CD14-positive monocyte (primary cell): ENCODE measurements around the gene SKOR2. TPM values are rescaled to one million over a fixed set of nuclear protein-coding genes. Genes with fewer than 3 reads are reported as not detected.

Experiments
- DNase-seq, 3 donors: peaks; one replicate each; pipeline ENCODE4 v3.0.0-alpha.2; 2011 to 2022
- H2AFZ ChIP-seq: 2 replicates; pipeline ENCODE4 v1.6.0; 2012; ENCODE audit warnings: mild to moderate bottlenecking, low read depth, low read length, inconsistent platforms; ENCODE audit not compliant: insufficient read depth, poor library complexity, severe bottlenecking
- H3K27ac ChIP-seq, 2 donors: 1 replicate in 1 of 2; 2 replicates in 1 of 2; pipeline ENCODE4 v1.5.1; 2012 to 2013; ENCODE audit warnings: low read length in 2 of 2, control low read depth in 1 of 2, inconsistent platforms in 1 of 2, low read depth in 1 of 2, mild to moderate bottlenecking in 1 of 2
- H3K27me3 ChIP-seq, 2 donors: one replicate each; pipeline versions ENCODE4 v1.6.0 to v1.6.1; 2011 to 2013; ENCODE audit warnings: low read length in 2 of 2; ENCODE audit not compliant: control insufficient read depth in 2 of 2, insufficient read depth in 2 of 2
- H3K36me3 ChIP-seq, 2 donors: replicated peaks in 1 of 2; 1 replicate in 1 of 2; 2 replicates in 1 of 2; pipeline versions ENCODE4 v1.5.1 to v1.6.1; 2012 to 2013; ENCODE audit warnings: low read length in 2 of 2, control low read depth in 1 of 2, inconsistent platforms in 1 of 2, mild to moderate bottlenecking in 1 of 2; ENCODE audit not compliant: insufficient read depth in 2 of 2, control insufficient read depth in 1 of 2
- H3K4me1 ChIP-seq, 2 donors: 1 replicate in 1 of 2; 2 replicates in 1 of 2; pipeline versions ENCODE4 v1.5.1 to v1.6.1; 2012 to 2013; ENCODE audit warnings: low read length in 2 of 2, control low read depth in 1 of 2, inconsistent platforms in 1 of 2, mild to moderate bottlenecking in 1 of 2, moderate library complexity in 1 of 2; ENCODE audit not compliant: insufficient read depth in 2 of 2, control insufficient read depth in 1 of 2
- H3K4me2 ChIP-seq: replicated peaks from 2 replicates; pipeline ENCODE3; 2012; ENCODE audit warnings: low read length, moderate library complexity, mild to moderate bottlenecking; ENCODE audit not compliant: poor library complexity, severe bottlenecking; ENCODE audit errors: extremely low read depth
- H3K4me3 ChIP-seq, 3 experiments: fragments of 200-600 bp in 1 of 3; sonication (generic) in 1 of 3; replicated peaks in 1 of 3; 1 replicate in 2 of 3; 2 replicates in 1 of 3; pipeline ENCODE4 v1.5.1; 2011 to 2013; ENCODE audit warnings: low read length in 3 of 3, mild to moderate bottlenecking in 3 of 3, control low read depth in 2 of 3, low read depth in 2 of 3, inconsistent platforms in 1 of 3, moderate library complexity in 1 of 3
- H3K79me2 ChIP-seq: 2 replicates; pipeline ENCODE4 v1.6.0; 2012; ENCODE audit warnings: mild to moderate bottlenecking, control low read depth, inconsistent platforms, low read length, moderate library complexity; ENCODE audit not compliant: insufficient read depth
- H3K9ac ChIP-seq: 2 replicates; pipeline ENCODE4 v1.6.0; 2017; ENCODE audit warnings: low read length, mild to moderate bottlenecking; ENCODE audit not compliant: insufficient read depth, poor library complexity, severe bottlenecking
- H3K9me3 ChIP-seq, 2 donors: replicated peaks in 1 of 2; 1 replicate in 1 of 2; 2 replicates in 1 of 2; pipeline versions ENCODE4 v1.5.1 to v1.6.1; 2012 to 2013; ENCODE audit warnings: low read length in 2 of 2, control low read depth in 1 of 2; ENCODE audit not compliant: control insufficient read depth in 1 of 2, insufficient read depth in 1 of 2
- H4K20me1 ChIP-seq: 2 replicates; pipeline ENCODE4 v1.6.0; 2012; ENCODE audit warnings: mild to moderate bottlenecking, low read length, control low read depth, moderate library complexity; ENCODE audit not compliant: insufficient read depth
- H3K27ac Mint-ChIP-seq, 7 donors: one replicate each; pipeline ENCODE4 v1.8.0; 2020; ENCODE audit warnings: mild to moderate bottlenecking in 7 of 7, mixed read lengths in 7 of 7, moderate library complexity in 6 of 7, inconsistent platforms in 2 of 7
- H3K27me3 Mint-ChIP-seq, 3 donors: one replicate each; pipeline ENCODE4 v1.8.0; 2021 to 2022; ENCODE audit warnings: low read depth in 3 of 3, mild to moderate bottlenecking in 3 of 3, mixed read lengths in 3 of 3, moderate library complexity in 3 of 3, inconsistent platforms in 1 of 3
- H3K36me3 Mint-ChIP-seq, 2 donors: one replicate each; pipeline ENCODE4 v1.8.0; 2020; ENCODE audit warnings: mixed read lengths in 2 of 2, inconsistent platforms in 1 of 2, mild to moderate bottlenecking in 1 of 2
- H3K4me1 Mint-ChIP-seq: one replicate; pipeline ENCODE4 v1.8.0; 2020; ENCODE audit warnings: mild to moderate bottlenecking, mixed read lengths
- H3K4me3 Mint-ChIP-seq, 2 donors: one replicate each; pipeline ENCODE4 v1.8.0; 2020; ENCODE audit warnings: mild to moderate bottlenecking in 2 of 2, mixed read lengths in 2 of 2, moderate library complexity in 1 of 2
- H3K9me3 Mint-ChIP-seq, 7 donors: one replicate each; pipeline ENCODE4 v1.8.0; 2020 to 2022; ENCODE audit warnings: mixed read lengths in 7 of 7, mild to moderate bottlenecking in 6 of 7, moderate library complexity in 6 of 7, inconsistent platforms in 2 of 7
- WGBS: methylation state at CpG from one replicate; pipeline ENCODE4 v1.1.5; 2013; ENCODE audit warnings: missing lambda C conversion rate; ENCODE audit not compliant: insufficient coverage; 5-methylcytosine and 5-hydroxymethylcytosine counted together
- intact Hi-C, 2 donors: fragments of 100-400 bp; cut with micrococcal nuclease; formaldehyde crosslinking; loops; one replicate each; pipeline versions ENCODE4 v1.15.0 to v1.15.1; 2023
- polyA plus RNA-seq, 3 donors: library from polyadenylated mRNA; depleted of rRNA in 1 of 3; unstranded in 2 of 3; stranded (reverse) in 1 of 3; fragments of 300-500 nt in 2 of 3; fragments of >200 nt in 1 of 3; fragmentation: Illumina TruSeq in 2 of 3; gene quantifications; 1 replicate in 2 of 3; 2 replicates in 1 of 3; pipeline ENCODE4 v1.2.3, GENCODE V29; 2012 to 2021
- TF ChIP-seq, protein P1 (sequence below): fragments of 200-600 bp; IDR thresholded peaks from one replicate; pipeline ENCODE4 v1.8.0; 2022; ENCODE audit warnings: antibody characterized with exemption, mild to moderate bottlenecking

SKOR2 gene
- polyA plus RNA-seq, 3 donors = not detected

DNA sequence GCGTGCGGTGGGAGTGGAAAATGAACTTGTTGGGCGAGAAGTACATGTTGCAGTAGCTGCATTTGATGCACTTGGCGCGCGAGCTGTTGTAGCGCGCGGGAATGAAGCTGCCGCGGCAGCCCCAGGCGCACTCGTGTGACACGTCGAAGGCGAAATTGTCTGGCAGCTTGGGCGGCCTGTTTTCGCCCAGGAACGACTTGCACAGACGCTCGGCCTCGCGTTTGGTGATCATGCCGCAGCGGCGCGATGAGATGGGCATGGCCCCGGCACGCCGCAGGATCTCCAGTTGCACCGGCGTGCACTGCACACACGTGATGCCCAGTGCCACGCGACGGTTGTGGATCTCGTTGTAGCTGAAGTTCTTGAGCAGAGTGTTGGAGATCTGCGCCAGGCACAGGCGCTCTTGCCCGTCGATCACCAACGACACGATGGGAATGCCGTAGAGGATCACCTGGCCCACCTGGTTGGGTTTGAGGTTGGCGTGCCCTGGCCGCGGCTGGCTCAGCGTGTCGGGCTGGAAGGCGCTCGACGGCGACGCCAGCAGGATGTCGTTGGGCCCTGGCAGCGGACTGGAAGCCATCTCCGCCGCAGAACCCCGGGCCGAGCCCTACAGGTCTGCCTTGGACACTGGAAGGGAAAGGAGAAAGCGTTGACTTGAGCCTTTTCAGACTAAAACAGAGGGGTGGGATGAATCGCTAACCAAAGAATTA, 2.7 kb downstream of the SKOR2 start:
- peak overlapping the region in 1 of 2 donors; percentile 77 for H3K4me3 Mint-ChIP-seq

DNA sequence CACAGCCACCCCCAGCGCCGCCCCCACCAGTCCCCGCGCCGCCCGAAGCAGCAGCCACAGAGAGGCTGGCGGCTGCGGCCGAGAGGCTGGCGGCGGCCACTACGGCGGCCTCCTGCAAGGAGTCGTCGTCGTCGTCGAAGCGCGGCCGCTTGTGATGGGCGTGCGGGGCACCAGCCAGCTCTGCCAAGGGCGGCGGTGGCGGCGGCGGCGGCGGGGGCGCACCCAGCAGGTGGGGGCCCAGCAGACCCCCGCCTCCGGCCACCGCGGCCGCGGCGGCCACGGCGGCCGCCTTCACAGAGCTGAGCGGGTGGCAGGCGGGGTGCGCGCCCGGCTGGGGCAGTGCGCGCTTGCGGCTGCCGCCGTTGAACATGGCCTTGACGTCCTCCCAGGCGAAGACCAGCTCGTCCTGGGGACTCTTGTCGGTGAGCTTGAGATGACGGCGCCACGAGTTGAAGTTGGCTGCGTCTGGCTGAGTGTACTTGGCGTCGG, 3.3 kb downstream of the SKOR2 start:
- Mint-ChIP-seq H3K4me1 (no peaks in the 10 kb centered on the region), H3K27ac (no peak overlapping the region), H3K9me3 (peaks cover 0 to 33% (median 21%) of the 10 kb centered on the region in 7 donors), H3K36me3 (peaks cover 3 to 10% of the 10 kb centered on the region in 2 donors), H3K4me3 (peak overlapping the region in 1 of 2 donors; percentile 77), H3K27me3 (peaks cover 71 to 90% (median 82%) of the 10 kb centered on the region in 3 donors)
- Histone ChIP-seq H3K4me3 (no peak overlapping the region), H3K9me3 (peaks cover 10 to 52% of the 10 kb centered on the region in 2 donors), H3K4me2 (no peak overlapping the region), H3K27me3 (peaks cover 75 to 83% of the 10 kb centered on the region in 2 donors), H3K79me2 (no peaks in the 10 kb centered on the region), H2AFZ (no peak overlapping the region), H3K36me3 (no peaks in the 10 kb centered on the region), H3K4me1 (no peaks in the 10 kb centered on the region), H3K27ac (no peak overlapping the region), H4K20me1 (no peaks in the 10 kb centered on the region), H3K9ac (no peak overlapping the region)
- intact Hi-C loops = no loop called here
- DNase-seq = no peak
- 10% methylated on average over 61 of the region's 61 CpGs for WGBS
- TF ChIP-seq, protein P1, sequence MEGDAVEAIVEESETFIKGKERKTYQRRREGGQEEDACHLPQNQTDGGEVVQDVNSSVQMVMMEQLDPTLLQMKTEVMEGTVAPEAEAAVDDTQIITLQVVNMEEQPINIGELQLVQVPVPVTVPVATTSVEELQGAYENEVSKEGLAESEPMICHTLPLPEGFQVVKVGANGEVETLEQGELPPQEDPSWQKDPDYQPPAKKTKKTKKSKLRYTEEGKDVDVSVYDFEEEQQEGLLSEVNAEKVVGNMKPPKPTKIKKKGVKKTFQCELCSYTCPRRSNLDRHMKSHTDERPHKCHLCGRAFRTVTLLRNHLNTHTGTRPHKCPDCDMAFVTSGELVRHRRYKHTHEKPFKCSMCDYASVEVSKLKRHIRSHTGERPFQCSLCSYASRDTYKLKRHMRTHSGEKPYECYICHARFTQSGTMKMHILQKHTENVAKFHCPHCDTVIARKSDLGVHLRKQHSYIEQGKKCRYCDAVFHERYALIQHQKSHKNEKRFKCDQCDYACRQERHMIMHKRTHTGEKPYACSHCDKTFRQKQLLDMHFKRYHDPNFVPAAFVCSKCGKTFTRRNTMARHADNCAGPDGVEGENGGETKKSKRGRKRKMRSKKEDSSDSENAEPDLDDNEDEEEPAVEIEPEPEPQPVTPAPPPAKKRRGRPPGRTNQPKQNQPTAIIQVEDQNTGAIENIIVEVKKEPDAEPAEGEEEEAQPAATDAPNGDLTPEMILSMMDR = no peak

More for the DNA sequence above, 2.7 kb downstream of the SKOR2 start:
- H2AFZ ChIP-seq = no peak overlapping the region
- no peaks in the 10 kb centered on the region for H4K20me1 ChIP-seq
- no peaks in the 10 kb centered on the region for H3K4me1 Mint-ChIP-seq
- no peak overlapping the region for H3K27ac ChIP-seq
- peaks cover 10 to 55% of the 10 kb centered on the region in 2 donors for H3K9me3 ChIP-seq
- WGBS = 12% methylated on average over 62 of the region's 62 CpGs
- intact Hi-C loops = no loop called here
- peaks cover 77 to 90% (median 84%) of the 10 kb centered on the region in 3 donors for H3K27me3 Mint-ChIP-seq
- H3K27ac Mint-ChIP-seq = no peak overlapping the region
- H3K4me2 ChIP-seq = no peak overlapping the region
- H3K9me3 Mint-ChIP-seq = peaks cover 0 to 36% (median 25%) of the 10 kb centered on the region in 7 donors
- peaks cover 77 to 82% of the 10 kb centered on the region in 2 donors for H3K27me3 ChIP-seq
- TF ChIP-seq, protein P1 = no peak
- no peak for DNase-seq
- peaks cover 3 to 10% of the 10 kb centered on the region in 2 donors for H3K36me3 Mint-ChIP-seq
- H3K9ac ChIP-seq = no peak overlapping the region
- H3K36me3 ChIP-seq = no peaks in the 10 kb centered on the region
- H3K79me2 ChIP-seq = no peaks in the 10 kb centered on the region
- H3K4me1 ChIP-seq = no peaks in the 10 kb centered on the region
- no peak overlapping the region for H3K4me3 ChIP-seq
